Measurements from ENCODE around the gene RNF115.

DNA sequence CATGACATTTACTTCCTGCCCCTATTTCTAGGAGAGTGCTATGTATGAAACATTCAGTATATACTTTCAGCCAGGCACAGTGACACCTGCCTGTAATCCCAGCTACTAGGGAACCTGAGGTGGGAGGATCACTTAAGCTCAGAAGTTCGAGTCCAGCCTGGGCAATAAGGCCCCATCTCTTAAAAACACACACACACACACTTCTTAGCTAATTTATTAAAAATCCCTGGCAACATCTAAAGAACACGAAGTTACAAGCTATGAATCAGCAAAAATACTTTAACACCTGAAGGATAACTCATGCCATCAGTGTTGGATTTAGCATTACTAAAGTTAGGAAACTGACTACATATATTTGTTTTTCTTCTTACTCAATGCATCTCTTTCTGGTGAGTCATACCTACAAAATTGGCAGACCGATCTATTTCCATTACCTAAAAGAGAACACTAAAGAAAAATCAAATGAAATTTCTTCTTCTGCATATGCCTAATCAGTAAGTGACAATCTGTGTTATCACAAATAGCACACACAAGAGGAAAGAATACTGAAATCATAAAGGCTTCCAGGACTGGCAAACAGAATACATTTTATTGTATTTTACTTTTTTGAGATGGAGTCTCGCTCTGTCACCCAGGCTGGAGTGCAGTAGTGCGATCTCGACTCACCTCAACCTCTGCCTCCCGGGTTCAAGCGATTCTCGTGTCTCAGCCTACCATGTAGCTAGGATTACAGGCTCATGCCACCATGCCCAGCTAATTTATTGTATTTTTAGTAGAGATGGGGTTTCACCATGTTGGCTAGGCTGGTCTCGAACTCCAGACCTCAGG is 41.4 kb downstream of the RNF115 start:
- TF ChIP-seq, protein P1, sequence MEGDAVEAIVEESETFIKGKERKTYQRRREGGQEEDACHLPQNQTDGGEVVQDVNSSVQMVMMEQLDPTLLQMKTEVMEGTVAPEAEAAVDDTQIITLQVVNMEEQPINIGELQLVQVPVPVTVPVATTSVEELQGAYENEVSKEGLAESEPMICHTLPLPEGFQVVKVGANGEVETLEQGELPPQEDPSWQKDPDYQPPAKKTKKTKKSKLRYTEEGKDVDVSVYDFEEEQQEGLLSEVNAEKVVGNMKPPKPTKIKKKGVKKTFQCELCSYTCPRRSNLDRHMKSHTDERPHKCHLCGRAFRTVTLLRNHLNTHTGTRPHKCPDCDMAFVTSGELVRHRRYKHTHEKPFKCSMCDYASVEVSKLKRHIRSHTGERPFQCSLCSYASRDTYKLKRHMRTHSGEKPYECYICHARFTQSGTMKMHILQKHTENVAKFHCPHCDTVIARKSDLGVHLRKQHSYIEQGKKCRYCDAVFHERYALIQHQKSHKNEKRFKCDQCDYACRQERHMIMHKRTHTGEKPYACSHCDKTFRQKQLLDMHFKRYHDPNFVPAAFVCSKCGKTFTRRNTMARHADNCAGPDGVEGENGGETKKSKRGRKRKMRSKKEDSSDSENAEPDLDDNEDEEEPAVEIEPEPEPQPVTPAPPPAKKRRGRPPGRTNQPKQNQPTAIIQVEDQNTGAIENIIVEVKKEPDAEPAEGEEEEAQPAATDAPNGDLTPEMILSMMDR (conservative IDR thresholded peaks at IDR 0.05 in 1 of 2, IDR thresholded peaks at IDR 0.05 in 1 of 2; ENCODE audit: extremely low read depth in 1 of 2, insufficient read depth in 1 of 2, low read depth in 1 of 2, low read length in 2 of 2) = no peak
- TF ChIP-seq EZH2 (IDR thresholded peaks at IDR 0.05; ENCODE audit: borderline replicate concordance, low read length) = no peak

Data from mammary epithelial cell (primary cell).